ENCODE measurements around the gene IRAG1. TPM values are rescaled to one million over a fixed set of nuclear protein-coding genes. Genes with fewer than 3 reads are reported as not detected.

IRAG1 gene
- total RNA-seq, 1 donor from 2014 or later = 5.1 TPM

GRCh38 chr11:10725114-10725906 is 31.8 kb upstream of the IRAG1 start:
- no peak for DNase-seq (ENCODE audit: extremely low spot score, unreplicated experiment)
- H3K27ac Mint-ChIP-seq = no peak overlapping the region
- H3K4me1 Mint-ChIP-seq (ENCODE audit: unreplicated experiment) = peaks cover 15% of the 10 kb centered on the region
- H3K36me3 Mint-ChIP-seq = peaks cover 3% of the 10 kb centered on the region
- no peak overlapping the region for H3K4me3 Mint-ChIP-seq
- H3K9me3 Mint-ChIP-seq = no peaks in the 10 kb centered on the region
- TF ChIP-seq CTCF (conservative IDR thresholded peaks at IDR 0.05) = no peak
- no peaks in the 10 kb centered on the region for H3K27me3 Mint-ChIP-seq

- Mint-ChIP-seq H3K4me1 (ENCODE audit: unreplicated experiment) (peaks cover under 1% of the 10 kb centered on the region), H3K4me3 (no peak overlapping the region)
- DNase-seq (ENCODE audit: extremely low spot score, unreplicated experiment) = no peak
Measured at GRCh38 chr11:10722307-10722706, 28.8 kb upstream of the IRAG1 start.

GRCh38 chr11:10720881-10721376 is 27.4 kb upstream of the IRAG1 start:
- Mint-ChIP-seq H3K27ac (no peak overlapping the region), H3K9me3 (no peaks in the 10 kb centered on the region), H3K4me3 (no peak overlapping the region), H3K27me3 (no peaks in the 10 kb centered on the region), H3K36me3 (peaks cover 3% of the 10 kb centered on the region), H3K4me1 (ENCODE audit: unreplicated experiment) (peaks cover 7% of the 10 kb centered on the region)
- DNase-seq (ENCODE audit: extremely low spot score, unreplicated experiment) = no peak
- TF ChIP-seq CTCF (conservative IDR thresholded peaks at IDR 0.05) = no peak

More at GRCh38 chr11:10722307-10722706, 28.8 kb upstream of the IRAG1 start:
- Mint-ChIP-seq H3K27me3 (no peaks in the 10 kb centered on the region), H3K27ac (no peak overlapping the region), H3K9me3 (no peaks in the 10 kb centered on the region), H3K36me3 (peaks cover 3% of the 10 kb centered on the region)
- no peak for TF ChIP-seq CTCF (conservative IDR thresholded peaks at IDR 0.05)

DNA sequence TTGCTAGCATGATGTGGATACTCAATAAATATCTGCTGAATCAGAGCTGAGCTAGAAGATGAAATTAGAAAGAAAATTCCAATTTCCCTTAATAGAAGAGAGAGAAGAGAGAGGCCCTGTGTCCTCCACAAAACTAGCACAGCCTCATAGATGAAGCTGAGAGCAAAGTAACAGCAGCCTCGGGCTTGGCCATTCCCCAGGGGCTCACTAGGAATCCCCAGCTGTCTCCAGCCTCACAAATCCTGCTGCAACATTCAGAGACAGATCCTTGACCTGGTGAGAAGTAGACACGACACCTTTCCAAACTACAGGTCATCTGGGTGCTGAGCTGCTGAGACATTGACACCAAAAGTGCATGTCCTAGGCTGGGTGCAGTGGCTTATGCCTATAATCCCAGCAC is 26.1 kb upstream of the IRAG1 start:
- Mint-ChIP-seq H3K36me3 (peaks cover 3% of the 10 kb centered on the region), H3K9me3 (no peaks in the 10 kb centered on the region), H3K4me1 (ENCODE audit: unreplicated experiment) (peaks cover 10% of the 10 kb centered on the region), H3K27ac (no peak overlapping the region), H3K27me3 (no peaks in the 10 kb centered on the region), H3K4me3 (no peak overlapping the region)
- no peak for DNase-seq (ENCODE audit: extremely low spot score, unreplicated experiment)
- no peak for TF ChIP-seq CTCF (conservative IDR thresholded peaks at IDR 0.05)

- Mint-ChIP-seq H3K36me3 (no peaks in the 10 kb centered on the region), H3K9me3 (no peaks in the 10 kb centered on the region), H3K27me3 (no peaks in the 10 kb centered on the region), H3K4me1 (ENCODE audit: unreplicated experiment) (peaks cover 14% of the 10 kb centered on the region), H3K27ac (no peak overlapping the region), H3K4me3 (no peak overlapping the region)
- no peak for DNase-seq (ENCODE audit: extremely low spot score, unreplicated experiment)
- TF ChIP-seq CTCF (conservative IDR thresholded peaks at IDR 0.05) = no peak
Measured at GRCh38 chr11:10716543-10717259, 23.1 kb upstream of the IRAG1 start.
